ENCODE measurements around the gene C2orf42. TPM values are rescaled to one million over a fixed set of nuclear protein-coding genes. Genes with fewer than 3 reads are reported as not detected.

C2orf42 gene
- total and polyA plus RNA-seq, 10 of the 15 experiments (the other 5 are each of a cell fraction or from before 2014, with no cell fraction given): 5.5 to 19.8 (median 11.5) TPM

DNA sequence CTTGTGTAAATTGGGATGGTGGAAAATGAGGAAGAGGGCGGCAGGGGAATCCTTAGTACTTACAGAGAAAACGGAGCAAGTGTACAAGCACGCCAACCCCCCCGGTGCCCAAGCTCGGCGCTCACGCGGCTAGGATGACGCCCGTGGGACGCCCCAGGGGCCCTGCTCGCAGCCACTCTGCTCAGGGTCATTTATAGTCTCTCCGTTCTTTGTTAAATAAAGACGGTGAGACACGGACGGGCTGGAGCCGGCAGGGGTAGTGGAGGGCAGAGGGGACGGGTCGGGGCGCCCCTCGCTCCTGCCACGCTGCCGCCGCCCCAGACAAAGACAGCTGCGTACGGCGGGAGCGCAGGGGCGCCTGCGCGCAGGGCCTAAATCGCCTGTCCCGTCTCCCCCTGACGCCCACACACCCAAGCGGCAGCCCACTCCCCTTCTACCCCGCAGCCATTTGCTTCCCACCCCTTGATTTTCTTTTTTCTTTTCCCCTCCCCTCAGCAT, 65.8 kb downstream of the C2orf42 start:
- ChIA-PET SMC1A (ENCODE audit: uncharacterized antibody, unreplicated experiment) (interaction anchor here (0.6 to 14.6 kb wide), 11 partner anchors 9 to 624 kb away, joined by 3 to 311 read pairs (median 17); partner anchors contain the start of genes C2orf42 and MXD1), CTCF (interaction anchor here (0.9 to 3.0 kb wide), 11 partner anchors 9 to 56 kb away, joined by 3 to 22 read pairs (median 4); no protein-coding TSS in a partner anchor), POLR2A (interaction anchor here (0.7 to 13.9 kb wide), 10 partner anchors 9 to 946 kb away, joined by 3 to 280 read pairs (median 6); partner anchors contain the start of gene PCBP1), RAD21 (ENCODE audit: unreplicated experiment) (interaction anchor here (0.7 to 14.2 kb wide), 18 partner anchors 9 to 217 kb away, joined by 3 to 234 read pairs (median 4); partner anchors contain the start of genes C2orf42, MXD1 and PCBP1)
- peak overlapping the region; percentile 3 for H2AFZ ChIP-seq (ENCODE audit: control insufficient read depth, low read depth, low read length)
- FAIRE-seq: no peak
- peak; percentile 61 for ATAC-seq
- peak overlapping the region; percentile 48 for H3K4me2 ChIP-seq (ENCODE audit: control insufficient read depth, insufficient read depth)
- H3K79me2 ChIP-seq (ENCODE audit: control insufficient read depth, insufficient read depth, low read length): peaks cover 3% of the 10 kb centered on the region; the same call in 1 of the 2 replicates
- H4K20me1 ChIP-seq (ENCODE audit: control insufficient read depth, insufficient read depth): no peaks in the 10 kb centered on the region
- in situ Hi-C loops (cut with MboI): loop anchor here (25.0 kb wide), 1 partner anchor 1738 kb away; no protein-coding TSS in a partner anchor
- H3K9me3 ChIP-seq (replicated peaks; ENCODE audit: control insufficient read depth, insufficient read depth, low read length): no peaks in the 10 kb centered on the region
- peaks cover 62% of the 10 kb centered on the region for H3K4me1 ChIP-seq (ENCODE audit: control insufficient read depth, insufficient read depth, low read length)
- BruUV-seq (replicated peaks): TSS peak; percentile 73
- intact Hi-C loops (cut with micrococcal nuclease; ENCODE audit: unreplicated experiment): loop anchor here (1.0 to 2.0 kb wide), 3 partner anchors 8 to 20 kb away; no protein-coding TSS in a partner anchor
- H3K27me3 ChIP-seq (replicated peaks in 1 of 2; ENCODE audit: control insufficient read depth in 2 of 2, insufficient read depth in 2 of 2, low read length in 1 of 2): no peaks in the 10 kb centered on the region
- H3K27ac ChIP-seq (ENCODE audit: control insufficient read depth, insufficient read depth): peak overlapping the region; percentile 95
- WGBS (ENCODE audit: insufficient coverage, insufficient replicate concordance, low lambda C conversion rate, missing lambda C conversion rate): 1% methylated on average over 34 of the region's 36 CpGs
- H3K9ac ChIP-seq (ENCODE audit: control insufficient read depth, insufficient read depth, low read length): peak overlapping the region; percentile 85
- H3K4me3 ChIP-seq: peak overlapping the region; percentile 67
- no peaks in the 10 kb centered on the region for H3K36me3 ChIP-seq (ENCODE audit: control insufficient read depth in 2 of 2, insufficient read depth in 2 of 2, low read length in 1 of 2)
- no peak for DNase-seq (ENCODE audit: low read depth, low spot score)
- TF ChIP-seq ZBED1 (IDR thresholded peaks at IDR 0.05; ENCODE audit: borderline replicate concordance): no peak
- peak; percentile 88 for TF ChIP-seq POLR2A (IDR thresholded peaks at IDR 0.05; ENCODE audit: low read depth, low read length)
- 0 out of 2 replicates have a peak, but pooled peaks have one; percentile 23 for TF ChIP-seq TCF3 (IDR thresholded peaks at IDR 0.05; ENCODE audit: borderline replicate concordance, insufficient read depth, low read depth, low read length)
- peak; percentile 43 for TF ChIP-seq SMAD1 (IDR thresholded peaks at IDR 0.05; ENCODE audit: low read depth, partially characterized antibody)
- TF ChIP-seq POLR2AphosphoS5 (IDR thresholded peaks at IDR 0.05; ENCODE audit: low read length): peak; percentile 74
- TF ChIP-seq ASH2L (IDR thresholded peaks at IDR 0.05; ENCODE audit: borderline replicate concordance, low read depth): peak; percentile 44; the same call in 1 of the 2 replicates
- no peak for TF ChIP-seq MEF2A (IDR thresholded peaks at IDR 0.05; ENCODE audit: insufficient read depth, low read depth, low read length)
- peak; percentile 53 for TF ChIP-seq ZNF687 (IDR thresholded peaks at IDR 0.05)
- peak; percentile 55; the same call in 1 of the 2 replicates for TF ChIP-seq SPI1 (IDR thresholded peaks at IDR 0.05; ENCODE audit: borderline replicate concordance, insufficient read depth, low read depth, low read length)
- TF ChIP-seq EGR1 (IDR thresholded peaks at IDR 0.05; ENCODE audit: borderline replicate concordance in 1 of 2, low read depth in 2 of 2, low read length in 2 of 2): peak in 1 of 2 experiments; percentile 72; a peak in 2 of 3 replicates
- 0 out of 2 replicates have a peak, but pooled peaks have one; percentile 31 for TF ChIP-seq NRF1 (conservative IDR thresholded peaks at IDR 0.05; ENCODE audit: low read depth, low read length)
- peak; percentile 4; the same call in 1 of the 2 replicates for TF ChIP-seq YY1 (IDR thresholded peaks at IDR 0.05; ENCODE audit: low read depth, low read length)
- no peak; the same call in 1 of the 2 replicates for TF ChIP-seq JUNB (IDR thresholded peaks at IDR 0.05)
- 0 out of 2 replicates have a peak, but pooled peaks have one; percentile 11 for TF ChIP-seq GATAD2B (conservative IDR thresholded peaks at IDR 0.05; ENCODE audit: low read depth)
- TF ChIP-seq CHD2 (IDR thresholded peaks at IDR 0.05; ENCODE audit: borderline replicate concordance, low read depth, low read length): 0 out of 2 replicates have a peak, but pooled peaks have one; percentile 15
- TF ChIP-seq, protein P1, sequence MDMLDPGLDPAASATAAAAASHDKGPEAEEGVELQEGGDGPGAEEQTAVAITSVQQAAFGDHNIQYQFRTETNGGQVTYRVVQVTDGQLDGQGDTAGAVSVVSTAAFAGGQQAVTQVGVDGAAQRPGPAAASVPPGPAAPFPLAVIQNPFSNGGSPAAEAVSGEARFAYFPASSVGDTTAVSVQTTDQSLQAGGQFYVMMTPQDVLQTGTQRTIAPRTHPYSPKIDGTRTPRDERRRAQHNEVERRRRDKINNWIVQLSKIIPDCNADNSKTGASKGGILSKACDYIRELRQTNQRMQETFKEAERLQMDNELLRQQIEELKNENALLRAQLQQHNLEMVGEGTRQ (IDR thresholded peaks at IDR 0.05; ENCODE audit: borderline replicate concordance, low read depth, low read length): no peak
- TF ChIP-seq BACH1 (IDR thresholded peaks at IDR 0.05; ENCODE audit: borderline replicate concordance): peak; percentile 86
- no peak for TF ChIP-seq RUNX3 (IDR thresholded peaks at IDR 0.05; ENCODE audit: low read length)
- no peak for TF ChIP-seq ZNF622 (IDR thresholded peaks at IDR 0.05)
- TF ChIP-seq SMARCA5 (IDR thresholded peaks at IDR 0.05): 0 out of 2 replicates have a peak, but pooled peaks have one; percentile 15
